Measurements from ENCODE around the gene RNF152.
A peak's percentile ranks its signal among the peaks of the same experiment; 100 is the strongest.

The RNF152 gene

GRCh38 chr18:61893971-61894750 lies 1.4 kb upstream of the RNF152 start:
- peak; percentile 48 for DNase-seq

GRCh38 chr18:61893309-61893970 lies 633 bp upstream of the RNF152 start:
- DNase-seq: peak; percentile 20

GRCh38 chr18:61891894-61892293 lies 913 bp downstream of the RNF152 start:
- no peak for DNase-seq

- no peak for DNase-seq
Observed at GRCh38 chr18:61891271-61891670, 1.5 kb downstream of the RNF152 start.

- DNase-seq: no peak
Observed at GRCh38 chr18:61890344-61890743, 2.5 kb downstream of the RNF152 start.

GRCh38 chr18:61889541-61889940 lies 3.3 kb downstream of the RNF152 start:
- no peak for DNase-seq

GRCh38 chr18:61888622-61889021 lies 4.2 kb downstream of the RNF152 start:
- no peak for DNase-seq

- DNase-seq: no peak
Observed at GRCh38 chr18:61887838-61888237, 5.0 kb downstream of the RNF152 start.

- DNase-seq: no peak
Observed at GRCh38 chr18:61883547-61883946, 9.3 kb downstream of the RNF152 start.

GRCh38 chr18:61882296-61883004 lies 10.4 kb downstream of the RNF152 start:
- DNase-seq: no peak

- DNase-seq: no peak
Observed at GRCh38 chr18:61876899-61877298, 15.9 kb downstream of the RNF152 start.

GRCh38 chr18:61870151-61870550 lies 22.7 kb downstream of the RNF152 start:
- no peak for DNase-seq

GRCh38 chr18:61869636-61870035 lies 23.2 kb downstream of the RNF152 start:
- no peak for DNase-seq

GRCh38 chr18:61865466-61866175 lies 27.2 kb downstream of the RNF152 start:
- no peak for DNase-seq

GRCh38 chr18:61861372-61861771 lies 31.4 kb downstream of the RNF152 start:
- DNase-seq: no peak

GRCh38 chr18:61860302-61860701 lies 32.5 kb downstream of the RNF152 start:
- no peak for DNase-seq

GRCh38 chr18:61859113-61859512 lies 33.7 kb downstream of the RNF152 start:
- DNase-seq: no peak

- no peak for DNase-seq
Observed at GRCh38 chr18:61856678-61857077, 36.1 kb downstream of the RNF152 start.

- DNase-seq: no peak
Observed at GRCh38 chr18:61855449-61856378, 37.1 kb downstream of the RNF152 start.

GRCh38 chr18:61854578-61855448 lies 38.0 kb downstream of the RNF152 start:
- DNase-seq: no peak

- DNase-seq: no peak
Observed at GRCh38 chr18:61853855-61854254, 39.0 kb downstream of the RNF152 start.

Data from activated gamma-delta T cell (primary cell).